HG03354 (cell line): ENCODE data around the gene RPN2.

ENCODE experiments used
- ATAC-seq: cut with Tn5 transposase; IDR thresholded peaks from one replicate; pipeline ENCODE4 v1.9.1; 2021; ENCODE audit warnings: mild to moderate bottlenecking; ENCODE audit not compliant: unreplicated experiment, poor library complexity, severe bottlenecking

Gene RPN2

GRCh38 chr20:37238426-37238825, 59.3 kb downstream of the RPN2 start:
- no peak for ATAC-seq

GRCh38 chr20:37238935-37239451, 59.9 kb downstream of the RPN2 start:
- no peak for ATAC-seq

DNA sequence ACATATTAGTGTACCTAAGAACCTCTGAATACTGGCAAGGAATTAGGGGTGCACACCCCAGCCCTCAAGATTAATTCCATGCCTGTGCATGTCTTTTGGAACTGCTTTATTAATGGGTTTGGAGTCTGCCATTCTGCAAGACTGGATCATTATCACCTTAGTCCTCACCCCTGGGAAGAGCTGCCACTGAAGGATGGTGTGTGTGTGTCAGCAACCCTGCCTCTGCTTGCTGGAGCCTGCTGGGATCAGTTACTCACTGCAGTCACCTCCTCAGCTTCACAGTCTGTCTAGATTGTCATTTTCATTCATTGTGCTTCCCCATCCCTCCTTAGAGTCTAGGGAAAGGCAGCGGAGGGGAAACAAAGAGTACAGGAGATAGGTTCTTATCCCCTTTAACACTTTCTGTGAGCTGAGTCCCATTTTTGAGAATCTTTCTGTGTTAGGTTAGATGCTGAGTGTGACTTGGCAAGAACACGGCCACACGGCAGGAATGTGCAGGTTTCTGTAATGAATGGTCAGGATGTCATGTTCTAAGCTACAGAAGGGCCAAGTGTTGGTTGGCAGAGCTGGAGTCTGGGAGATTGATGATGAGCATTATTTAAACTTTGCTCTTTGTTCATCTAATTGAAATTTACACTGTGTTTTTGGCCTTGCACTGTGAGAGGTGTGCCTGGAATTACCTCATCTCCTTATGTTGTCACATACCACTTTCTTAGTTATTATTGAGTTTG, 61.4 kb downstream of the RPN2 start:
- no peak for ATAC-seq

DNA sequence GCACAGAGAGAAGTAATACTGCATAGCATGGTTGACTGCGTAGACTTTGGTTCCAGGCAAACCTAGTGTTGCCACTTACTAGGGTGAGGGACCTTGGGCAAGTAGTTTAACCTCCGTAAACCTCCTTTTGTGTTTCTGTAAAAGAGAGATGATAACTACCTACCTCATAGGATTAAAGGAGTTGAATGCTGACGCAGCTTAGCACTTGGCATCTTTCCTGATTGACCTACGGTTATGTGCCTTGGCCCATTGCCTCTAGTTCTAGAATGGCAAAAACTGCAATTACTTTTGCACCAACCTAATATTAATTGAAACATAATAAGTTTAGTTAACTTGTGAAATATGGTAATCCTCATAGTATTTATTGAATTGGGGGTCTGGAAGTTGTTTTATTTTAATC, 63.4 kb downstream of the RPN2 start:
- no peak for ATAC-seq

DNA sequence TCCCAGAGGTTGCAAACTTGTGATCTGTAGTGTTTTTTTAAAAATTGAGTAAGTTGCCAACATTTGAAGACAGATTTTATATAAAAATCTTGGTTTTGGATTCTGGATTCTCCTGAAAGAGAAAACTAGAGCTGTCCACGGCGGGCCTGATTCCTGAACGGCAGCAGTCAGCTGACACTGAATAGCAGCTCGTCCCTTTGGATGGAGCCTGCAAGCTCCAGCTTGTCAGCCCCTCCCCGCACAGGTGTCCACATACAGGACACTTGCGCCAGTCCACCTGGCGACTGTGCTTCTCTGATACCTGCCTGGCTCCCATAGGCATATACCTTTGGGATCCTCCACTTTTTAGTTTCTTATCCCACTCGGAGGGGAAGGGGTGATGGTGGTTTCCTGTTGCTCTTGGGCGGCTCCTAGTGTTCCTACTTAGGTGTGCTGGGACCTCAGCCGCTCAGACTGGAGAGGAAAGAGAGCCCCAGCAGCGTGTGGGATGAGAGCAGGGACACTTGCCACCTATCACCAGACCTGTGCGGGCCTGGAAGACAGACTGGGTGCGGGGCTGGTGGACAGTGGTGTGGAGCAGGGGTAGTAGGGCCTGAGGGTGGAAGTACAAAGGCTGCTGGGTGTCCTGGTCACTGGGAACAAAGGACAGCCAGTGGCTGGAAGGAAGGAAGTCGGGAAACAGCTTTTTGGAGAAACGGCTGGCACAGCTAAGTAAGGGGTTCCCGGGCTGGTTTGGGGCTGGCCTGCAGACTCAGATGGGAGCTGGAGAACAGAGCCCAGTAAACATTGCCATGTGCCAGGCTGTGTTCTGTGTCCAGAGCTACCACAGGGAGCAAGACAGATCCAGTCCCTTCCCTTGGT, 64.2 kb downstream of the RPN2 start:
- no peak for ATAC-seq

- ATAC-seq: no peak
Measured at GRCh38 chr20:37243937-37244571, 64.9 kb downstream of the RPN2 start.

DNA sequence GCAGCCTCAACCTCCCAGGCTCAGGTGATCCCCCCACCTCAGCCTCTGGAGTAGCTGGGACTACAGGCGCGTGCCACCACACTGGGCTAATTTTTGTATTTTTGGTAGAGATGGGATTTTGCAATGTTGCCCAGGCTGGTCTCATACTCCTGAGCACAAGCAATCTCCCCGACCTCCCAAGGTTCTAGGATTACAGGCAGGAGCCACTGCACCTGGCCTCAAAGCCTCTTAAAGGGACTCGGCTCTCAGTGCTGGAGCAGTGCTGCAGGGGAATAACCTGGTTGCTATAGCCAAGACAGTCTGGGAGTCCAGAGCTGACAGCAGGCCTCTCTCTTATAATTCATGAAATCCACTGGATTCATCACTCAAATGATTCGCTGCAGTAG, 65.4 kb downstream of the RPN2 start:
- ATAC-seq: no peak

GRCh38 chr20:37245216-37246150, 66.4 kb downstream of the RPN2 start:
- ATAC-seq: no peak

GRCh38 chr20:37246736-37247135, 67.6 kb downstream of the RPN2 start:
- no peak for ATAC-seq

GRCh38 chr20:37247547-37247946, 68.4 kb downstream of the RPN2 start:
- no peak for ATAC-seq

DNA sequence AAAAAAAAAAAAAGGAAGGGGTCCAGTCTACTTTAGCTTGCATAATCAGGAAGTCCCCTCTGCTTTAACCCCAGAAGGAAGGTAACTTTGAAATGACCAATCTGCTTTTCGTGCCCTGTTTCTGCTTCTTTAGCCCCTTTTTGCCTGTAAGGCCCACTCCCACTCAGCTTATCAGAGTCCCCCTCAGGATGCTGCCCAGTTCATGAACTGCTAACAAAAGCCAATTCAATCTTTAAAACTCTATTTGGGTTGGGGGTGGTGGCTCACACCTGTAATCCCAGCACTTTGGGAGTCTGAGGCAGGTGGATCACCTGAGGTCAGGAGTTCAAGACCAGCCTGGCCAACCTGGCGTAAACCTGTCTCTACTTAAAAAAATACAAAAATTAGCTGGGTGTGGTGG, 70.2 kb downstream of the RPN2 start:
- ATAC-seq: no peak

GRCh38 chr20:37251825-37252477, 72.8 kb downstream of the RPN2 start:
- no peak for ATAC-seq

DNA sequence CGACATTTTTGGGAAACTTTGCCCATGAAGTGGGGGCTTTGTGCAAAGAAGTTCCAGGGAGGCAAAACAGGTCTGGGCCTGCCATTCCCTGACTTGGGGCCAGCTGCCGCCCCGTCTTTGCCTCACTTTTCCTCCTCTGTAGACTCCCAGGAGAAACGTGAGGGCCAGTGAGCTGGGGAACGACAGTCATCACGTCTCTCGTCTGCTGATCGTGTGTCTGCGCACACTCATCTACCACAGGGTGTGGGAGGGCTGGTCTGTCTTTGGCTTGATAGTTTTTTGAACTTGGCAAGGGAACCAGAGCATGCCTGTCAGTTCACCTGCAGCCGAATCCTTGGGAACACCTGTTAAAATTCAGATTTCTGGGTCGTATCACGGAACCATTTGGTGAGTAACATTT, 74.0 kb downstream of the RPN2 start:
- ATAC-seq: no peak

DNA sequence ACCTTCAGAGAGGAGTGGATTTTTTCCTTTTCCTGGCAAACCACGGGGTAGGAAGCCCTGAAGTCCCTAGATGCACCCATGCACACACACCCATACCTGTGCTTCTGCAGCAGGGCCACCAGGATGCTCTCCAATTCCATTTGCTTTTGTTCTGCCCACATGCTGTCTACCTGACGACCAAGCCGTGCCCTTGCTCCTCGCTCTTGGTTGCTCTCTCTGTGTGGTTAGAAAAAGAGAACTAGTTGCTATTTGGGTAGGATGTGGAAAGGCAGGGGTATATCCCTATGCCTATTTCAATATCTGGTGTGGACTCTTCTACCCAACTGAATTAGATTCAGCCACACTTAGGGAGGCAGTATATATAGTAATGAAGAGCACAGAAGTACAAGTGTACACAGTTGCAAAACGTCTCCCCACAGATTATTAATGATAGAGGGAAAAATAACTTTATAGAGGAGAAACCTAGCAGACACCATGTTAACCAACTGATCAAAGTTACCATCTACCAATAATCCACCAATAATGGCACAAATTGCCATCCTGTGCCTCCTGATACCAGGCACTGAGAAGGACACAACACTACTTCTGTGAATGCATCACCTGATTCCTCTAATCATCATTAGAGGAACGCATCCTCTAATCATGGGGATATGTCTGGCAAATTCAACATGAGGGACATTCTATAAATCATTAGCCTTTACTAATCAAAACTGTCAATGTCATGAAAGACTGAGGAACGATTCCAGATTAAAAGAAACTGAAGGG, 75.2 kb downstream of the RPN2 start:
- ATAC-seq: no peak

DNA sequence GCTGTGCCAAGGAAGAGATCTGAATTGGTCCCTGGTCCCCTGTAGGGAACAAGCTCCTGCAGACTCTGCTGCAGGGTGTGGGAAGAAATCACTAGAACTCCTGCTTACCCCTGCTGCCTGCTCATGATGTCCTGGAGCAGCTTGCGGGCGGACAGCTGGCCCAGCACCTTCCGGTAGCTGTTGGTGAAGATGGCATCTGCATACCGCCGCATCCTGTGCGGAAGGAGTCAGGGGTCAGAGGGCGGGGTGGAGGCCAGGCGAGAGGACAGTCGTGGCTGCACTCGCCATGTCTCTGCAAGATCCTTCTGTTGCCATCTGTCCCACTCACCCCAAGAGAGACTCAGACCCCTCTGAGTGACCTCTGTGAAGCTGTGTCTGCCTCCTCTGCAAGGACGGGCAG, 77.2 kb downstream of the RPN2 start:
- ATAC-seq: no peak

- ATAC-seq: no peak
Measured at GRCh38 chr20:37257530-37257929, 78.4 kb downstream of the RPN2 start.

DNA sequence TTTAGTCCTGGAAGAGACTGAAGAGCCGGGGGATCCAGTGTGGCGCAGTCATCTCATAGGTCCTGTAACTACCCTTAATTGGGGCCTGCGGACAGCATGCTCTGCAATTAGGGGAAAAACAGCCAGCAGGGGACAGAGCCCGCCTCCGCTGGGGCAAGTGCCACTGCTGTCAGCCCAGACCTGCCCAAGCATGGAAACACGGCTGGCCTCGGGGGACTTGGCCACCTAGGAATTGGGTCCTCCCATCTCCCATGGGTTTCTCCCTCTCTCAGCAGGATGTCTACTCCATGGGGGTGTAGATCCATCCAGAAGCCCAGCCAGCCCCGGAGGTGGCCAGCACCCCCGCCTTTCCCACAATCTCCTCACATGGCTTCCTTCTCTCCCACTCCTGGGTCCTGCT, 78.9 kb downstream of the RPN2 start:
- no peak for ATAC-seq

DNA sequence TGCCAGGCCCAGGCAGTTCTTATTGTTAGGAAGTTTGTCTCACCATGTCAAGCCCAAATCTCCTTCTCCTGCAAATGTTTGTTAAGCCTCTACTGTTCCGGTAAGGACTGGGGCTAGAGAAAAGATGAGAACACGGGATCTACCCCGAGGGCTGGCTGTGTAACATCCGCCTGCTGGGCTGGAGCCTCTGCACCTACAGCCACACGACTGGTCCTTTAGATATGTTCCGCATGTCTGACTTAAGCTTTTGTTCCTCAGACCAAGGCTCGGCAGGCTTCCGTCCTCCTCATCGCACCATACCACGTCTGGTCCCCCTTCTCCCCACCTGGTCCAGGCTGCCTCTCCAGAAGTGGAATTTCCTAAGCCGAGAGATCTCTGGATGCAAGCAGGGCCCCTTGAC, 79.9 kb downstream of the RPN2 start:
- ATAC-seq: no peak
